RWPE2 (cell line): Measurements from ENCODE around the gene CCDC190.
A peak's percentile ranks its signal among the peaks of the same experiment; 100 is the strongest.
"Not testable (repeated sequence)": the region's sequence is repeated elsewhere in the genome, so short reads cannot be mapped to it uniquely, and the experiment has no call there.

Source experiments
- ATAC-seq: fragments of 200-7000 bp; cut with Tn5 transposase; 3 replicates; pipeline ENCODE4 v1.9.1; 2021; ENCODE audit warnings: low read depth
- DNase-seq: peaks from one replicate; pipeline ENCODE4 v3.0.0-alpha.2; 2020; ENCODE audit warnings: low spot score
- H3K27ac ChIP-seq: fragments of 450-650 bp; 2 replicates; pipeline ENCODE4 v1.5.1; 2017; ENCODE audit warnings: mild to moderate bottlenecking; ENCODE audit not compliant: poor library complexity, severe bottlenecking
- H3K27me3 ChIP-seq: fragments of 250-450 bp; sonication (Bioruptor Pico); 2 replicates; pipeline ENCODE4 v1.5.1; 2021; ENCODE audit warnings: mild to moderate bottlenecking, moderate library complexity; ENCODE audit not compliant: insufficient read depth, poor library complexity, severe bottlenecking
- H3K36me3 ChIP-seq: fragments of 250-450 bp; sonication (Bioruptor Pico); 2 replicates; pipeline ENCODE4 v1.5.1; 2020; ENCODE audit warnings: low read depth, mild to moderate bottlenecking, moderate library complexity
- H3K4me1 ChIP-seq: fragments of 250-450 bp; sonication (Bioruptor Pico); 2 replicates; pipeline ENCODE4 v1.5.1; 2021; ENCODE audit warnings: mild to moderate bottlenecking, moderate library complexity; ENCODE audit not compliant: insufficient read depth, poor library complexity, severe bottlenecking
- H3K4me3 ChIP-seq: fragments of 250-450 bp; sonication (Bioruptor Pico); 2 replicates; pipeline ENCODE4 v1.5.1; 2021; ENCODE audit warnings: mild to moderate bottlenecking, moderate library complexity; ENCODE audit not compliant: severe bottlenecking
- H3K9me3 ChIP-seq: fragments of 250-450 bp; sonication (Bioruptor Pico); 2 replicates; pipeline ENCODE4 v1.5.1; 2021; ENCODE audit warnings: mild to moderate bottlenecking, moderate library complexity; ENCODE audit not compliant: severe bottlenecking
- CTCF ChIP-seq: fragments of 450-650 bp; IDR thresholded peaks from one replicate; pipeline ENCODE4 v1.5.1; 2017; ENCODE audit warnings: mild to moderate bottlenecking, moderate library complexity; ENCODE audit not compliant: poor library complexity, severe bottlenecking

Gene CCDC190

GRCh38 chr1:162873671-162874666, 13.0 kb upstream of the CCDC190 start:
- no peak for DNase-seq
- Histone ChIP-seq H3K9me3 (no peaks in the 10 kb centered on the region), H3K4me1 (peaks cover 10% of the 10 kb centered on the region), H3K36me3 (no peaks in the 10 kb centered on the region), H3K27me3 (no peaks in the 10 kb centered on the region), H3K4me3 (no peak overlapping the region), H3K27ac (peak overlapping the region; percentile 60)
- peak; percentile 91 for ATAC-seq
- no peak for TF ChIP-seq CTCF

DNA sequence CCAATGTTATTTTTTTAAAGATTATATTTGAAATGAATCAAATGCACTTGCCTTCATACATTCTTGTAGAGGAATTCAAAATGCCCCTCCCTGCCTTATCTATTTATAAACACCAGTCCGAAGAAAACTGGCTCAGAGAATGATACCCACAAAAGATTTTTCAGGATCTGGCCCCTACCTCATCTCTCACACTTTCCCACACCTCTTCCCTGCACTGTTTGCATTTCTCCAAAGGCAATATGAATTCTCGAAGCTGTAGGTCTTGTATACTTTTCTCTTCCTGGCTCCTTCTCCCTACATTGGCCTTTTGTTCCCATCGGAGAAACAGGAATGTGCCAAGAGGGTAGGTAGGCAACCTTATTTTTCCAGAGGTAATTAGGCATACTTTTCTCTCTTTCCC, 12.0 kb upstream of the CCDC190 start:
- peaks cover 10% of the 10 kb centered on the region for H3K4me1 ChIP-seq
- ATAC-seq, result no peak

GRCh38 chr1:162871417-162871816, 10.4 kb upstream of the CCDC190 start:
- DNase-seq, H3K36me3 ChIP-seq, ATAC-seq, H3K27ac ChIP-seq, H3K9me3 ChIP-seq, H3K4me3 ChIP-seq, H3K27me3 ChIP-seq: not testable (repeated sequence)
- peaks cover 10% of the 10 kb centered on the region for H3K4me1 ChIP-seq

More for the DNA sequence above, 12.0 kb upstream of the CCDC190 start:
- H3K4me3 ChIP-seq, result no peak overlapping the region
- H3K27ac ChIP-seq, result peak overlapping the region; percentile 60
- no peak for DNase-seq
- H3K9me3 ChIP-seq, result no peaks in the 10 kb centered on the region
- no peak for TF ChIP-seq CTCF
- no peaks in the 10 kb centered on the region for H3K36me3 ChIP-seq
- H3K27me3 ChIP-seq, result no peaks in the 10 kb centered on the region

- Histone ChIP-seq H3K4me3 (no peak overlapping the region), H3K9me3 (no peaks in the 10 kb centered on the region), H3K4me1 (peaks cover 7% of the 10 kb centered on the region), H3K27me3 (no peaks in the 10 kb centered on the region), H3K27ac (no peak overlapping the region), H3K36me3 (no peaks in the 10 kb centered on the region)
- ATAC-seq (no peak), DNase-seq (no peak)
- no peak for TF ChIP-seq CTCF
These were observed 8.0 kb upstream of the CCDC190 start for GRCh38 chr1:162868972-162869371.

GRCh38 chr1:162861625-162862024, 650 bp upstream of the CCDC190 start:
- DNase-seq (no peak), ATAC-seq (no peak)
- H3K36me3 ChIP-seq, result no peaks in the 10 kb centered on the region
- H3K27me3 ChIP-seq, result no peaks in the 10 kb centered on the region
- H3K27ac ChIP-seq, result no peak overlapping the region
- no peak overlapping the region for H3K4me3 ChIP-seq
- H3K4me1 ChIP-seq, result peaks cover 11% of the 10 kb centered on the region
- TF ChIP-seq CTCF, result no peak
- H3K9me3 ChIP-seq, result no peaks in the 10 kb centered on the region
